Type B pancreatic cell (in vitro differentiated cells): ENCODE data around the gene GARIN5B. TPM values are rescaled to one million over a fixed set of nuclear protein-coding genes. Genes with fewer than 3 reads are reported as not detected.
"Not testable (repeated sequence)": the region's sequence is repeated elsewhere in the genome, so short reads cannot be mapped to it uniquely, and the experiment has no call there.

Experiments
- DNase-seq: peaks from one replicate; pipeline ENCODE4 v3.0.0; 2021; ENCODE audit warnings: mixed read lengths; ENCODE audit not compliant: unreplicated experiment; ENCODE audit errors: extremely low spot score
- H3K27ac Mint-ChIP-seq: 2 replicates; pipeline ENCODE4 v1.8.0; 2021; ENCODE audit warnings: mild to moderate bottlenecking, mixed read lengths
- H3K27me3 Mint-ChIP-seq: 2 replicates; pipeline ENCODE4 v1.8.0; 2021; ENCODE audit warnings: mixed read lengths
- H3K36me3 Mint-ChIP-seq: 2 replicates; pipeline ENCODE4 v1.8.0; 2021; ENCODE audit warnings: mixed read lengths
- H3K4me1 Mint-ChIP-seq: one replicate; pipeline ENCODE4 v1.8.0; 2021; ENCODE audit warnings: mixed read lengths; ENCODE audit not compliant: unreplicated experiment
- H3K4me3 Mint-ChIP-seq: 2 replicates; pipeline ENCODE4 v1.8.0; 2021; ENCODE audit warnings: mild to moderate bottlenecking, mixed read lengths
- H3K9me3 Mint-ChIP-seq: 2 replicates; pipeline ENCODE4 v1.8.0; 2021; ENCODE audit warnings: mixed read lengths
- CTCF ChIP-seq: fragments of 200-600 bp; sonication (generic); conservative IDR thresholded peaks from 2 replicates; pipeline ENCODE4 v1.5.0; 2021; ENCODE audit warnings: antibody characterized with exemption, mild to moderate bottlenecking
- total RNA-seq: library from RNA; stranded (reverse); gene quantifications from 2 replicates; pipeline ENCODE4 v1.2.1, GENCODE V29; 2021; ENCODE audit warnings: low replicate concordance

GARIN5B gene
- total RNA-seq, 1 donor from 2014 or later: not detected

- peaks cover 3% of the 10 kb centered on the region for H3K27me3 Mint-ChIP-seq
- peak overlapping the region; percentile 68 for H3K27ac Mint-ChIP-seq
- H3K36me3 Mint-ChIP-seq: peaks cover 4% of the 10 kb centered on the region
- peaks cover 19% of the 10 kb centered on the region for H3K4me1 Mint-ChIP-seq
- peak overlapping the region; percentile 88 for H3K4me3 Mint-ChIP-seq
- H3K9me3 Mint-ChIP-seq: no peaks in the 10 kb centered on the region
- no peak for DNase-seq
- TF ChIP-seq CTCF: no peak
Measured at GRCh38 chr19:55340784-55341147, 22.3 kb downstream of the GARIN5B start.

DNA sequence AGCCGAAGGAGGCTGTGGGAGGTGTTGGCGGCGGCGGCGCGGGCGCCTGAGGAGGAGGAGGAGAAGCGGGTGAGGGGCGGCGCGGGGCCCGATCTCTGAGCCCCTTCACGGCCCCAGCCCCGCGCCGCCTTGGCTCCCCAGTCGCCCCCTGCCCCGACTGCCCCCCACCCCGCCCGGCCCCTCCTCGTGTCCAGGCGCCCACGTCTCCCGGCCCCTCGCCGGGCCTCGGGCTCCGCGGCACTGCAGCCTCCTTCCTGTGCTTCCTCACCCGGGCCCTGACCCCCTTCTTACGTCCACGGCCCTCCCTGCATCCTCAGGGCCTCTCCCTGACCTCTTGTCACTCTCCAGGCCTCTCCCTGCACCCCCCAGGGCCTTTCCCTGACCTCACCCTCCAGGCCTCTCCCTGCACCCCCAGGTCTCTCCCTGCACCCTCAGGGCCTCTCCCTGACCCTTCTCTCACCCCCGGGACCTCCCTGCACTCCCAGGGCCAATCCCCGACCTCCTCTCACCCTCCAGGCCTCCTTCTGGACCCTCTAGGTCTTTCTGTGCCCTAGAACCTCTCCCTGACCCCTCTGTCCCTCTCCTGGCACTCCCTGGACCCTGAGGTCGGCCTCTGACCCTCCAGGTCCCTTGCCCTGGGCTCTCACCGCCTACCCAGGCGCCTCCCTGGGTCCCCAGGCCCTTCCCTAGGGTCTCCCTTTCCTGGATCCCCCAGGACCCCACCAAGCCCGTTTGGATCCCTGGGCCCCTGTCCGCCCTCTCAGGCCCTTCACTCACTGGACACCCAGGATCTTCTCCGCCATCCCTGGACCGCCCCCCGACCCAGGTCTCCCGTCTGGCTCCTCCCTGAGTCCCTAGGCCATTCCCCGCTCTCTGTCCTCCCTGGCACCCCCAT, 22.9 kb downstream of the GARIN5B start:
- Mint-ChIP-seq H3K4me3 (peak overlapping the region; percentile 100), H3K27me3 (peaks cover 3% of the 10 kb centered on the region), H3K4me1 (peaks cover 13% of the 10 kb centered on the region), H3K36me3 (peaks cover 4% of the 10 kb centered on the region), H3K9me3 (no peaks in the 10 kb centered on the region), H3K27ac (peak overlapping the region; percentile 100)
- no peak for DNase-seq
- no peak for TF ChIP-seq CTCF

GRCh38 chr19:55339105-55339888, 23.8 kb downstream of the GARIN5B start, which contains the start of gene KMT5C:
Gene KMT5C, plus strand, starts transcription at chr19:55339876. Its CDS starts 2,061 bp downstream, at chr19:55341937.
- TF ChIP-seq CTCF: peak; percentile 55
- Mint-ChIP-seq H3K27ac (peak within 1 kb of the TSS; percentile 100), H3K36me3 (peaks cover 4% of the 10 kb centered on the region), H3K4me3 (peak within 1 kb of the TSS; percentile 100), H3K4me1 (peaks cover 10% of the 10 kb centered on the region), H3K27me3 (peaks cover 3% of the 10 kb centered on the region), H3K9me3 (no peaks in the 10 kb centered on the region)
- peak; percentile 100 for DNase-seq

- H3K4me1 Mint-ChIP-seq: peaks cover 10% of the 10 kb centered on the region
- H3K9me3 Mint-ChIP-seq: no peaks in the 10 kb centered on the region
- peaks cover 8% of the 10 kb centered on the region for H3K27me3 Mint-ChIP-seq
- TF ChIP-seq CTCF: no peak
- no peak for DNase-seq
- H3K27ac Mint-ChIP-seq: no peak overlapping the region
- H3K36me3 Mint-ChIP-seq: peaks cover 4% of the 10 kb centered on the region
- no peak overlapping the region for H3K4me3 Mint-ChIP-seq
Measured at GRCh38 chr19:55336101-55336500, 27.0 kb downstream of the GARIN5B start.

DNA sequence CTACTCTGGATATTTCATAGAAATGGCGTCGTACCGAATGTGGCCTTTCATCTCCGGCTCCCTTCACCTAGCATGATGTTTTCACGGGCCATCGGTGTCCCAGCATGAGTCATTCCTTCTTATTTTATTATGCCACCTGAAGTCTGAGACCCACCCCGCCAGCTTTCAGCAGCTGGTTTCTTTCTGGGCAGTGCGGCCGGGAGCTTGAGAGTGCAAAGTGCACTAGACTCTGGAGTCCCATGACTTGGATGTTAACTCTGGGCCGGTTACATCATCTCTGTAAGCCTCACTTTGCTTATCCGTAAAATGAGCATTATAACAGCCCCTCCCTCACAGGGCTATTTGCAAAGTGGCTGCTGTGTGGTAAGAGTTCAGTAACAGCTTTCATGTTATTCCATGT, 29.2 kb downstream of the GARIN5B start:
- DNase-seq: no peak
- Mint-ChIP-seq H3K4me3 (no peak overlapping the region), H3K4me1 (peaks cover 5% of the 10 kb centered on the region), H3K27ac (peak overlapping the region; percentile 54), H3K9me3 (no peaks in the 10 kb centered on the region), H3K36me3 (no peaks in the 10 kb centered on the region), H3K27me3 (peaks cover 8% of the 10 kb centered on the region)
- no peak for TF ChIP-seq CTCF

DNA sequence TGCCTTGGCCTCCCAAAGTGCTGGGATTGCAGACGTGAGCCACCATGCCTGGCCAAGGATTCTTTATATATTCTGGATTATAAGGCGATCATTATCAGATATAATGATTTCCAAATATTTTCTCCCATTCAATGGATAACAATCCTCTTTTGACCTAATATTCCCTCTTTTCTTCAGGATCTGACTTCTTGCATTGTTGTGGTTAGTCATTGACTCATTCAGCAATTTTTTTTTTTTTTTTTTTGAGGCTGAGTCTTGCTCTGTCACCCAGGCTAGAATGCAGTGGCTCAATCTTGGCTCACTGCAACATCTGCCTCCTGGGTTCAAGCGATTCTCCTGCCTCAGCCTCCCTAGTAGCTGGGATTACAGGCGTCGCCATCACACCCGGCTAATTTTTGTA, 33.3 kb downstream of the GARIN5B start:
- not testable (repeated sequence) for H3K9me3 Mint-ChIP-seq, H3K4me1 Mint-ChIP-seq, DNase-seq, H3K4me3 Mint-ChIP-seq, H3K36me3 Mint-ChIP-seq, H3K27me3 Mint-ChIP-seq, H3K27ac Mint-ChIP-seq

GRCh38 chr19:55328774-55329318, 34.2 kb downstream of the GARIN5B start:
- not testable (repeated sequence) for H3K4me1 Mint-ChIP-seq, DNase-seq, H3K27ac Mint-ChIP-seq, H3K36me3 Mint-ChIP-seq, H3K9me3 Mint-ChIP-seq, H3K27me3 Mint-ChIP-seq, H3K4me3 Mint-ChIP-seq
